ENCODE results near the gene SERTAD3. TPM values are rescaled to one million over a fixed set of nuclear protein-coding genes. Genes with fewer than 3 reads are reported as not detected.

SERTAD3 gene
- total and polyA plus RNA-seq, 2 of the 8 experiments (the other 6 are each of a cell fraction or from before 2014, with no cell fraction given): 15.1 to 32.1 TPM

- TF ChIP-seq, protein P1, sequence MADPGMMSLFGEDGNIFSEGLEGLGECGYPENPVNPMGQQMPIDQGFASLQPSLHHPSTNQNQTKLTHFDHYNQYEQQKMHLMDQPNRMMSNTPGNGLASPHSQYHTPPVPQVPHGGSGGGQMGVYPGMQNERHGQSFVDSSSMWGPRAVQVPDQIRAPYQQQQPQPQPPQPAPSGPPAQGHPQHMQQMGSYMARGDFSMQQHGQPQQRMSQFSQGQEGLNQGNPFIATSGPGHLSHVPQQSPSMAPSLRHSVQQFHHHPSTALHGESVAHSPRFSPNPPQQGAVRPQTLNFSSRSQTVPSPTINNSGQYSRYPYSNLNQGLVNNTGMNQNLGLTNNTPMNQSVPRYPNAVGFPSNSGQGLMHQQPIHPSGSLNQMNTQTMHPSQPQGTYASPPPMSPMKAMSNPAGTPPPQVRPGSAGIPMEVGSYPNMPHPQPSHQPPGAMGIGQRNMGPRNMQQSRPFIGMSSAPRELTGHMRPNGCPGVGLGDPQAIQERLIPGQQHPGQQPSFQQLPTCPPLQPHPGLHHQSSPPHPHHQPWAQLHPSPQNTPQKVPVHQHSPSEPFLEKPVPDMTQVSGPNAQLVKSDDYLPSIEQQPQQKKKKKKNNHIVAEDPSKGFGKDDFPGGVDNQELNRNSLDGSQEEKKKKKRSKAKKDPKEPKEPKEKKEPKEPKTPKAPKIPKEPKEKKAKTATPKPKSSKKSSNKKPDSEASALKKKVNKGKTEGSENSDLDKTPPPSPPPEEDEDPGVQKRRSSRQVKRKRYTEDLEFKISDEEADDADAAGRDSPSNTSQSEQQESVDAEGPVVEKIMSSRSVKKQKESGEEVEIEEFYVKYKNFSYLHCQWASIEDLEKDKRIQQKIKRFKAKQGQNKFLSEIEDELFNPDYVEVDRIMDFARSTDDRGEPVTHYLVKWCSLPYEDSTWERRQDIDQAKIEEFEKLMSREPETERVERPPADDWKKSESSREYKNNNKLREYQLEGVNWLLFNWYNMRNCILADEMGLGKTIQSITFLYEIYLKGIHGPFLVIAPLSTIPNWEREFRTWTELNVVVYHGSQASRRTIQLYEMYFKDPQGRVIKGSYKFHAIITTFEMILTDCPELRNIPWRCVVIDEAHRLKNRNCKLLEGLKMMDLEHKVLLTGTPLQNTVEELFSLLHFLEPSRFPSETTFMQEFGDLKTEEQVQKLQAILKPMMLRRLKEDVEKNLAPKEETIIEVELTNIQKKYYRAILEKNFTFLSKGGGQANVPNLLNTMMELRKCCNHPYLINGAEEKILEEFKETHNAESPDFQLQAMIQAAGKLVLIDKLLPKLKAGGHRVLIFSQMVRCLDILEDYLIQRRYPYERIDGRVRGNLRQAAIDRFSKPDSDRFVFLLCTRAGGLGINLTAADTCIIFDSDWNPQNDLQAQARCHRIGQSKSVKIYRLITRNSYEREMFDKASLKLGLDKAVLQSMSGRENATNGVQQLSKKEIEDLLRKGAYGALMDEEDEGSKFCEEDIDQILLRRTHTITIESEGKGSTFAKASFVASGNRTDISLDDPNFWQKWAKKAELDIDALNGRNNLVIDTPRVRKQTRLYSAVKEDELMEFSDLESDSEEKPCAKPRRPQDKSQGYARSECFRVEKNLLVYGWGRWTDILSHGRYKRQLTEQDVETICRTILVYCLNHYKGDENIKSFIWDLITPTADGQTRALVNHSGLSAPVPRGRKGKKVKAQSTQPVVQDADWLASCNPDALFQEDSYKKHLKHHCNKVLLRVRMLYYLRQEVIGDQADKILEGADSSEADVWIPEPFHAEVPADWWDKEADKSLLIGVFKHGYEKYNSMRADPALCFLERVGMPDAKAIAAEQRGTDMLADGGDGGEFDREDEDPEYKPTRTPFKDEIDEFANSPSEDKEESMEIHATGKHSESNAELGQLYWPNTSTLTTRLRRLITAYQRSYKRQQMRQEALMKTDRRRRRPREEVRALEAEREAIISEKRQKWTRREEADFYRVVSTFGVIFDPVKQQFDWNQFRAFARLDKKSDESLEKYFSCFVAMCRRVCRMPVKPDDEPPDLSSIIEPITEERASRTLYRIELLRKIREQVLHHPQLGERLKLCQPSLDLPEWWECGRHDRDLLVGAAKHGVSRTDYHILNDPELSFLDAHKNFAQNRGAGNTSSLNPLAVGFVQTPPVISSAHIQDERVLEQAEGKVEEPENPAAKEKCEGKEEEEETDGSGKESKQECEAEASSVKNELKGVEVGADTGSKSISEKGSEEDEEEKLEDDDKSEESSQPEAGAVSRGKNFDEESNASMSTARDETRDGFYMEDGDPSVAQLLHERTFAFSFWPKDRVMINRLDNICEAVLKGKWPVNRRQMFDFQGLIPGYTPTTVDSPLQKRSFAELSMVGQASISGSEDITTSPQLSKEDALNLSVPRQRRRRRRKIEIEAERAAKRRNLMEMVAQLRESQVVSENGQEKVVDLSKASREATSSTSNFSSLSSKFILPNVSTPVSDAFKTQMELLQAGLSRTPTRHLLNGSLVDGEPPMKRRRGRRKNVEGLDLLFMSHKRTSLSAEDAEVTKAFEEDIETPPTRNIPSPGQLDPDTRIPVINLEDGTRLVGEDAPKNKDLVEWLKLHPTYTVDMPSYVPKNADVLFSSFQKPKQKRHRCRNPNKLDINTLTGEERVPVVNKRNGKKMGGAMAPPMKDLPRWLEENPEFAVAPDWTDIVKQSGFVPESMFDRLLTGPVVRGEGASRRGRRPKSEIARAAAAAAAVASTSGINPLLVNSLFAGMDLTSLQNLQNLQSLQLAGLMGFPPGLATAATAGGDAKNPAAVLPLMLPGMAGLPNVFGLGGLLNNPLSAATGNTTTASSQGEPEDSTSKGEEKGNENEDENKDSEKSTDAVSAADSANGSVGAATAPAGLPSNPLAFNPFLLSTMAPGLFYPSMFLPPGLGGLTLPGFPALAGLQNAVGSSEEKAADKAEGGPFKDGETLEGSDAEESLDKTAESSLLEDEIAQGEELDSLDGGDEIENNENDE (IDR thresholded peaks at IDR 0.05; ENCODE audit: insufficient replicate concordance, low read length): no peak
- TF ChIP-seq RXRA (IDR thresholded peaks at IDR 0.05; ENCODE audit: insufficient read depth, low read depth, low read length) (no peak), RFX5 (IDR thresholded peaks at IDR 0.05; ENCODE audit: borderline replicate concordance, low read depth, low read length) (no peak), CEBPB (IDR thresholded peaks at IDR 0.05; ENCODE audit: low read depth, low read length) (no peak), JUND (IDR thresholded peaks at IDR 0.05; ENCODE audit: low read length) (no peak), JUN (IDR thresholded peaks at IDR 0.05; ENCODE audit: low read depth, low read length) (no peak)
These were observed 48.2 kb downstream of the SERTAD3 start (continued) for GRCh38 chr19:40395956-40396355.
